Left ventricle myocardium inferior (tissue), 1 donor: Measurements from ENCODE around the gene PCDHA4. TPM values are rescaled to one million over a fixed set of nuclear protein-coding genes. Genes with fewer than 3 reads are reported as not detected.
"Not testable (repeated sequence)": the region's sequence is repeated elsewhere in the genome, so short reads cannot be mapped to it uniquely, and the experiment has no call there.

Source experiments
- DNase-seq: peaks from one replicate; pipeline ENCODE4 v3.0.0-alpha.2; 2020
- H3K27ac ChIP-seq: fragments of 200-600 bp; replicated peaks from 2 replicates; pipeline ENCODE4 v1.8.0; 2021
- H3K27me3 ChIP-seq: fragments of 200-600 bp; 2 replicates; pipeline ENCODE4 v1.8.0; 2021; ENCODE audit warnings: low read depth
- H3K36me3 ChIP-seq: fragments of 200-600 bp; 2 replicates; pipeline ENCODE4 v1.8.0; 2021
- H3K4me1 ChIP-seq: fragments of 200-600 bp; 2 replicates; pipeline ENCODE4 v1.8.0; 2021
- H3K4me3 ChIP-seq: fragments of 200-600 bp; 2 replicates; pipeline ENCODE4 v1.8.0; 2021; ENCODE audit warnings: mild to moderate bottlenecking, moderate library complexity
- H3K9me3 ChIP-seq: fragments of 200-600 bp; replicated peaks from 2 replicates; pipeline ENCODE4 v1.8.0; 2021
- CTCF ChIP-seq: fragments of 200-600 bp; IDR thresholded peaks from 2 replicates; pipeline ENCODE4 v1.8.0; 2021; ENCODE audit warnings: antibody characterized with exemption, mild to moderate bottlenecking, borderline replicate concordance
- intact Hi-C: fragments of 100-400 bp; cut with micrococcal nuclease; formaldehyde crosslinking; loops from one replicate; pipeline ENCODE4 v1.11.0; 2022
- total RNA-seq: library from RNA; stranded (reverse); fragmentation: NEBNext Ultra II Directional; extraction: Animal tissue kit (Norgen Biotek cat#: 25700); gene quantifications from one replicate; pipeline ENCODE4 v1.2.1, GENCODE V29; 2021
- donor health status: DM: no; HTN: yes; CAD: no; lungs with severe emphysema.

The PCDHA4 gene
- total RNA-seq, 1 donor from 2014 or later, result 0.11 TPM

- peaks cover 41% of the 10 kb centered on the region for H3K9me3 ChIP-seq
- no peaks in the 10 kb centered on the region for H3K36me3 ChIP-seq
- intact Hi-C loops, result no loop called here
- no peak for DNase-seq
- H3K4me3 ChIP-seq, result no peak overlapping the region
- no peak for TF ChIP-seq CTCF
- H3K27me3 ChIP-seq, result peaks cover 62% of the 10 kb centered on the region
- H3K27ac ChIP-seq, result no peak overlapping the region
- H3K4me1 ChIP-seq, result no peaks in the 10 kb centered on the region
Measured at GRCh38 chr5:140822281-140822629, 15.4 kb downstream of the PCDHA4 start.

GRCh38 chr5:140822969-140823368, 16.1 kb downstream of the PCDHA4 start:
- intact Hi-C loops, H3K27ac ChIP-seq, H3K36me3 ChIP-seq, DNase-seq, H3K4me3 ChIP-seq, H3K4me1 ChIP-seq: not testable (repeated sequence)
- peaks cover 47% of the 10 kb centered on the region for H3K9me3 ChIP-seq
- peaks cover 69% of the 10 kb centered on the region for H3K27me3 ChIP-seq

- no peak overlapping the region for H3K4me3 ChIP-seq
- DNase-seq, result no peak
- no peaks in the 10 kb centered on the region for H3K36me3 ChIP-seq
- H3K27me3 ChIP-seq, result peaks cover 74% of the 10 kb centered on the region
- no peak for TF ChIP-seq CTCF
- intact Hi-C loops, result no loop called here
- no peak overlapping the region for H3K27ac ChIP-seq
- H3K4me1 ChIP-seq, result no peaks in the 10 kb centered on the region
- peaks cover 51% of the 10 kb centered on the region for H3K9me3 ChIP-seq
Measured at GRCh38 chr5:140823475-140823874, 16.6 kb downstream of the PCDHA4 start.

- no peak for DNase-seq
- Histone ChIP-seq H3K4me3 (no peak within 1 kb of the TSS), H3K27me3 (peaks cover 93% of the 10 kb centered on the region), H3K4me1 (no peaks in the 10 kb centered on the region), H3K36me3 (no peaks in the 10 kb centered on the region), H3K9me3 (peaks cover 64% of the 10 kb centered on the region), H3K27ac (no peak within 1 kb of the TSS)
- intact Hi-C loops, result no loop called here
- no peak for TF ChIP-seq CTCF
Measured at GRCh38 chr5:140827704-140828361, 21.0 kb downstream of the PCDHA4 start, which contains the start of gene PCDHA6. TSS of gene PCDHA6 (plus strand) at chr5:140827960. CDS start at chr5:140828092, 132 bp downstream.

- no peaks in the 10 kb centered on the region for H3K36me3 ChIP-seq
- H3K9me3 ChIP-seq, result peaks cover 59% of the 10 kb centered on the region
- H3K27ac ChIP-seq, result no peak overlapping the region
- H3K4me3 ChIP-seq, result no peak overlapping the region
- DNase-seq, result no peak
- intact Hi-C loops, result no loop called here
- peaks cover 93% of the 10 kb centered on the region for H3K27me3 ChIP-seq
- no peaks in the 10 kb centered on the region for H3K4me1 ChIP-seq
- no peak for TF ChIP-seq CTCF
Measured at GRCh38 chr5:140828362-140828737, 21.5 kb downstream of the PCDHA4 start.

GRCh38 chr5:140829511-140830501, 22.9 kb downstream of the PCDHA4 start:
- intact Hi-C loops, DNase-seq: not testable (repeated sequence)
- H3K27me3 ChIP-seq, result peaks cover 92% of the 10 kb centered on the region

More at GRCh38 chr5:140829511-140830501, 22.9 kb downstream of the PCDHA4 start:
- H3K9me3 ChIP-seq, result peaks cover 59% of the 10 kb centered on the region
- not testable (repeated sequence) for H3K36me3 ChIP-seq, H3K27ac ChIP-seq, H3K4me1 ChIP-seq, H3K4me3 ChIP-seq
